ENCODE data around the gene RBAK. TPM values are rescaled to one million over a fixed set of nuclear protein-coding genes. Genes with fewer than 3 reads are reported as not detected.
"Not testable (repeated sequence)": the region's sequence is repeated elsewhere in the genome, so short reads cannot be mapped to it uniquely, and the experiment has no call there.

The RBAK gene
- total and polyA plus RNA-seq, 2 experiments from 2014 or later: 7.7 to 18.6 TPM

DNA sequence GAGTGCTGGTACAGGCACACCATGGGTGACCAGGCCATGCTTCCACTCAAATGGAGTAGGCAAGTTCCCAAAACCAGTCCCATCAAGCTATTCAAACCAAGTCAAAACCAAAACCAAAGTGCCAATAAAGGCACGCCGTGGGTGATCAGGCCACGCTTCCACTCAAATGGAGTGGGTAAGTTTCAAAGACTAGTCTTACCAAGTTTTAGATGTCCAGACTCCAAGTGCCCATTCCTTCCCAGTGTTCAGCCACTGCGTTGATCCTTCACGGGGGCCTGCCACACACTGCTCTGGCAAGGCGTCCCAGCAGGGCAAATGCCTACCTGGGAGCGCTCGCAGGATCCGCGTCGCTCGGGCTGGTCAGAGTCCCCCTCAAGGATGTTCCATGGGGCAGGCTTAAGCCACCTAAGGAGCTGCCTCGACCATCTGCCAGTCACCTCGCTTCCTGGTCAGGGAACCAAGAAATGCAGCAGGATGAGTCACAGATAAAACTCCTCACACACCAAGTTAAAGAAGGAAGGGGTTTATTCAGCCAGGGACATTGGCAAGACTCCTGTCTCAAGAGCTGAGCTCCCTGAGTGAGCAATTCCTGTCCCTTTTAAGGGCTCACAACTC is 17.8 kb upstream of the RBAK start:
- DNase-seq (ENCODE audit: low read depth in 1 of 2, low spot score in 1 of 2): peak in 1 of 2 donors; percentile 49
- H3K36me3 ChIP-seq: not testable (repeated sequence)

GRCh38 chr7:5033186-5033585 is 12.5 kb upstream of the RBAK start:
- not testable (repeated sequence) for H3K4me1 ChIP-seq (ENCODE audit: low read depth); DNase-seq (ENCODE audit: low read depth in 1 of 2, low spot score in 1 of 2); H3K4me3 ChIP-seq; H3K36me3 ChIP-seq; H3K27ac ChIP-seq; H3K9me3 ChIP-seq (ENCODE audit: low read depth); H3K27me3 ChIP-seq

More for the DNA sequence above, 17.8 kb upstream of the RBAK start:
- not testable (repeated sequence) for H3K9me3 ChIP-seq (ENCODE audit: low read depth); H3K4me1 ChIP-seq (ENCODE audit: low read depth); H3K27me3 ChIP-seq; H3K4me3 ChIP-seq; H3K27ac ChIP-seq

- DNase-seq (ENCODE audit: low read depth in 1 of 2, low spot score in 1 of 2): no peak
- Histone ChIP-seq H3K27ac (no peak overlapping the region), H3K27me3 (no peaks in the 10 kb centered on the region), H3K36me3 (no peaks in the 10 kb centered on the region), H3K4me1 (ENCODE audit: low read depth) (no peaks in the 10 kb centered on the region), H3K4me3 (no peak overlapping the region), H3K9me3 (ENCODE audit: low read depth) (no peaks in the 10 kb centered on the region)
- no peak for TF ChIP-seq CTCF (IDR thresholded peaks at IDR 0.05; ENCODE audit: low read depth, low read length)
Observed at GRCh38 chr7:5035276-5035675, 10.4 kb upstream of the RBAK start.

GRCh38 chr7:5036446-5036845 is 9.2 kb upstream of the RBAK start:
- H3K4me3 ChIP-seq: no peak overlapping the region
- DNase-seq (ENCODE audit: low read depth in 1 of 2, low spot score in 1 of 2): no peak
- TF ChIP-seq CTCF (IDR thresholded peaks at IDR 0.05; ENCODE audit: low read depth, low read length): no peak
- no peaks in the 10 kb centered on the region for H3K9me3 ChIP-seq (ENCODE audit: low read depth)
- H3K36me3 ChIP-seq: no peaks in the 10 kb centered on the region
- H3K27me3 ChIP-seq: no peaks in the 10 kb centered on the region
- no peaks in the 10 kb centered on the region for H3K4me1 ChIP-seq (ENCODE audit: low read depth)
- no peak overlapping the region for H3K27ac ChIP-seq

GRCh38 chr7:5041047-5041446 is 4.6 kb upstream of the RBAK start:
- H3K36me3 ChIP-seq: no peaks in the 10 kb centered on the region
- H3K4me3 ChIP-seq: no peak overlapping the region
- DNase-seq (ENCODE audit: low read depth in 1 of 2, low spot score in 1 of 2): no peak
- no peak overlapping the region for H3K27ac ChIP-seq
- no peaks in the 10 kb centered on the region for H3K27me3 ChIP-seq
- no peak for TF ChIP-seq CTCF (IDR thresholded peaks at IDR 0.05; ENCODE audit: low read depth, low read length)
- H3K4me1 ChIP-seq (ENCODE audit: low read depth): no peaks in the 10 kb centered on the region
- H3K9me3 ChIP-seq (ENCODE audit: low read depth): no peaks in the 10 kb centered on the region

DNA sequence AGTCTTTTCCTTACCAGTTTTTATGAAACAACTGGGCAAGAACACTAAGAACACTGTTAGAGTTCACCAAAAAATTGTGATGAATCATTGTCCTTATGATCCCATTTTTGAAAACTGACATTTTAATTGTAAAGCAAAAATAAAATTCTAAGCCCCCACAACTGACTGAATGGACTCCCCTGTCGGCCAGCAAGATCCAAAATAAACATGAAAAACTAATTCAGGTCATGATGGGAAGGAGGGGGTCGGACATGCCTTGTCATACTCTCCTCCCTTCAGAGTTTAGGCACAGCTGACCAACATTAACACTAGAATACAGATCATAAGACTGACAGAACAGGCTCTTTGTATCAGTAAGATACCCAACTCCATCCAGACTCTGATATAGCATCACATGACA is 2.0 kb upstream of the RBAK start:
- no peaks in the 10 kb centered on the region for H3K9me3 ChIP-seq (ENCODE audit: low read depth)
- H3K36me3 ChIP-seq: peaks cover 1% of the 10 kb centered on the region
- DNase-seq (ENCODE audit: low read depth in 1 of 2, low spot score in 1 of 2): no peak
- H3K27ac ChIP-seq: no peak overlapping the region
- no peak for TF ChIP-seq CTCF (IDR thresholded peaks at IDR 0.05; ENCODE audit: low read depth, low read length)
- no peak overlapping the region for H3K4me3 ChIP-seq
- no peaks in the 10 kb centered on the region for H3K27me3 ChIP-seq
- H3K4me1 ChIP-seq (ENCODE audit: low read depth): no peaks in the 10 kb centered on the region

DNA sequence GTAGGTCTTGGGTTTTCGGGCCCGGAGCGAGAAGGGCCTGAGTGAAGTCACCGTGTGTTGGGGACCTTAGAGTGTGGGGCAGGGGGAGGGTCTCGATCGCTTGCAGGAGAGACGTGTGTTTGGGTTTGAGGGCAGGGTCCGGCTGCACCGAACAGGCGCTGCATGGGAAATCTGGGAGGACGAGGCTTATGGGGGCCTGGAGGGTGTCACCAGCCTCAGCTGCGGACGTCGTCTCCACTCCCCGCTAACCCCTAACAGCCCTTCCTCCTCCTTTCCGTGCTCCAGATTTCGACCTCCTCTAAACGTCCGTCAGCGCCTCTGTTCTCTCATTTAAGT is 705 bp downstream of the RBAK start:
- not testable (repeated sequence) for H3K4me1 ChIP-seq (ENCODE audit: low read depth); H3K9me3 ChIP-seq (ENCODE audit: low read depth); H3K27me3 ChIP-seq
- H3K36me3 ChIP-seq: peaks cover 19% of the 10 kb centered on the region
- peak overlapping the region; percentile 71 for H3K4me3 ChIP-seq
- peak overlapping the region; percentile 95 for H3K27ac ChIP-seq
- DNase-seq (ENCODE audit: low read depth in 1 of 2, low spot score in 1 of 2): peak; percentile 1 to 12

DNA sequence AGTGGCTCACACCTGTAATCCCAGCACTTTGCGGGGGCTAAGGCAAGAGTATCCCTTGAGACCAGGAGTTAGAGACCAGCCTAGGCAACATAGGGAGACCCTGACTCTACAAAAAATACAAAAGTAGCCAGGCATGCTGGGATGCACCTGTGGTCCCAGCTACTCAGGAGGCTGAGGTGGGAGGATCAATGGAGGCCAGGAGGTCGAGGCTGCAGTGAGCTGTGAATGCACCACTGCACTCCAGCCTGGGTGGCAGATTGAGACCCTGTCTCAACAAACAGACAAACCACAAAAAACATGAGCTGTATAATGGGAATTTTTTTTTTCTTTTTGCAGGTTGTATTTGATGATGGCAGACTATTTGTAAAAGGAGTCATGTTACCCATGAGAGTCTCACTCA is 1.5 kb downstream of the RBAK start:
- H3K4me1 ChIP-seq (ENCODE audit: low read depth); H3K9me3 ChIP-seq (ENCODE audit: low read depth); DNase-seq (ENCODE audit: low read depth in 1 of 2, low spot score in 1 of 2); H3K27me3 ChIP-seq; H3K27ac ChIP-seq: not testable (repeated sequence)
- Histone ChIP-seq H3K36me3 (peaks cover 19% of the 10 kb centered on the region), H3K4me3 (peak overlapping the region; percentile 71)

Data from cardiac muscle cell (in vitro differentiated cells and primary cell).